ENCODE measurements around the gene CCR6. TPM values are rescaled to one million over a fixed set of nuclear protein-coding genes. Genes with fewer than 3 reads are reported as not detected.

The CCR6 gene
- total and polyA plus RNA-seq, 2 of the 13 experiments (the other 11 are each of a cell fraction or from before 2014, with no cell fraction given): 4.5 to 8.7 TPM

- peak; percentile 47 for TF ChIP-seq ZNF784 (CRISPR knock-in tag; IDR thresholded peaks at IDR 0.05; ENCODE audit: borderline replicate concordance)
- TF ChIP-seq E2F1 (CRISPR knock-in tag; IDR thresholded peaks at IDR 0.05): no peak
- TF ChIP-seq ZBTB4 (CRISPR knock-in tag; IDR thresholded peaks at IDR 0.05; ENCODE audit: borderline replicate concordance): 0 out of 2 replicates have a peak, but pooled peaks have one; percentile 44
- no peak for TF ChIP-seq GTF2F1 (IDR thresholded peaks at IDR 0.05; ENCODE audit: low read length)
- peak; percentile 53 for TF ChIP-seq HNF4A (CRISPR knock-in tag; IDR thresholded peaks at IDR 0.05)
- TF ChIP-seq RNF2 (conservative IDR thresholded peaks at IDR 0.05; ENCODE audit: low read depth): no peak; the same call in 1 of the 2 replicates
- TF ChIP-seq PAXIP1 (CRISPR knock-in tag; conservative IDR thresholded peaks at IDR 0.05): peak; percentile 85
- peak; percentile 34; the same call in 1 of the 2 replicates for TF ChIP-seq ZNF7 (CRISPR knock-in tag; IDR thresholded peaks at IDR 0.05)
- TF ChIP-seq GPN1 (CRISPR knock-in tag; IDR thresholded peaks at IDR 0.05; ENCODE audit: borderline replicate concordance): no peak
- peak; percentile 96; the same call in 1 of the 2 replicates for TF ChIP-seq ZBTB10 (CRISPR knock-in tag; IDR thresholded peaks at IDR 0.05; ENCODE audit: borderline replicate concordance)
- no peak for TF ChIP-seq RFX1 (IDR thresholded peaks at IDR 0.05)
- peak; percentile 79 for TF ChIP-seq HDAC1 (CRISPR knock-in tag; IDR thresholded peaks at IDR 0.05)
- TF ChIP-seq ZNF530 (CRISPR knock-in tag; IDR thresholded peaks at IDR 0.05; ENCODE audit: low read depth): no peak
- TF ChIP-seq TARDBP (CRISPR knock-in tag; IDR thresholded peaks at IDR 0.05): peak; percentile 71; the same call in 1 of the 2 replicates
- TF ChIP-seq ZNF552 (CRISPR knock-in tag; IDR thresholded peaks at IDR 0.05; ENCODE audit: borderline replicate concordance): peak; percentile 82; the same call in 1 of the 2 replicates
- TF ChIP-seq MEIS2 (CRISPR knock-in tag; IDR thresholded peaks at IDR 0.05): peak; percentile 75; the same call in 1 of the 2 replicates
Measured at GRCh38 chr6:167130712-167131684, 8.1 kb downstream of the CCR6 start (continued).

Data from HepG2 (cell line).